HepG2 (cell line): ENCODE data around the gene HIVEP2. TPM values are rescaled to one million over a fixed set of nuclear protein-coding genes. Genes with fewer than 3 reads are reported as not detected.

Experiments
- DNMT3B ChIP-seq: conservative IDR thresholded peaks from 2 replicates; pipeline ENCODE4 v1.6.1; 2016; ENCODE audit warnings: missing biosample characterization, control low read depth
- RBAK ChIP-seq: sonication (generic); formaldehyde crosslinking; IDR thresholded peaks from 2 replicates; pipeline ENCODE4 v1.5.1; 2020; ENCODE audit warnings: mild to moderate bottlenecking, missing genetic modification reagents
- ZNF441 ChIP-seq: sonication (generic); formaldehyde crosslinking; IDR thresholded peaks from 2 replicates; pipeline ENCODE4 v1.7.0; 2021; ENCODE audit warnings: missing genetic modification reagents, borderline replicate concordance
- polyA plus RNA-seq, 8 experiments: library from polyadenylated mRNA; depleted of rRNA in 3 of 8; stranded (reverse) in 7 of 8; unstranded in 1 of 8; fragments of >200 nt; fragmentation: Illumina TruSeq in 4 of 8; extraction: Trizol in 4 of 8; gene quantifications; 2 replicates each; pipeline versions ENCODE4 v1.2.1 to v1.2.3, GENCODE V29; 2011 to 2016; ENCODE audit warnings: low read depth in 4 of 8, missing spikeins in 1 of 8, mixed read lengths in 1 of 8; ENCODE audit not compliant: insufficient read depth in 1 of 8
- total RNA-seq, 5 experiments: library from RNA; depleted of rRNA; stranded (reverse); fragments of >200 nt; fragmentation: Illumina TruSeq; extraction: Trizol; gene quantifications; 2 replicates each; pipeline ENCODE4 v1.2.3, GENCODE V29; 2016; ENCODE audit warnings: low read depth in 1 of 5
- TF ChIP-seq, protein P1 (sequence below): sonication (generic); formaldehyde crosslinking; IDR thresholded peaks from one replicate; pipeline ENCODE4 v1.5.1; 2020; ENCODE audit warnings: mild to moderate bottlenecking, missing genetic modification reagents; ENCODE audit errors: not compliant biosample characterization
- TF ChIP-seq, protein P2 (sequence below), 2 experiments: sonication (generic) in 1 of 2; formaldehyde crosslinking in 1 of 2; IDR thresholded peaks; 2 replicates each; pipeline versions ENCODE4 v1.6.1 to v1.9.0; 2014 to 2022; ENCODE audit warnings: antibody characterized with exemption in 1 of 2, borderline replicate concordance in 1 of 2, inconsistent platforms in 1 of 2, low read depth in 1 of 2, missing genetic modification reagents in 1 of 2
- TF ChIP-seq, protein P3 (sequence below): sonication (generic); formaldehyde crosslinking; IDR thresholded peaks from 2 replicates; pipeline ENCODE4 v1.8.1; 2022; ENCODE audit warnings: low read depth, mild to moderate bottlenecking, missing genetic modification reagents

HIVEP2 gene
- total and polyA plus RNA-seq, 2 of the 13 experiments (the other 11 are each of a cell fraction or from before 2014, with no cell fraction given): 3.4 to 12.9 TPM

DNA sequence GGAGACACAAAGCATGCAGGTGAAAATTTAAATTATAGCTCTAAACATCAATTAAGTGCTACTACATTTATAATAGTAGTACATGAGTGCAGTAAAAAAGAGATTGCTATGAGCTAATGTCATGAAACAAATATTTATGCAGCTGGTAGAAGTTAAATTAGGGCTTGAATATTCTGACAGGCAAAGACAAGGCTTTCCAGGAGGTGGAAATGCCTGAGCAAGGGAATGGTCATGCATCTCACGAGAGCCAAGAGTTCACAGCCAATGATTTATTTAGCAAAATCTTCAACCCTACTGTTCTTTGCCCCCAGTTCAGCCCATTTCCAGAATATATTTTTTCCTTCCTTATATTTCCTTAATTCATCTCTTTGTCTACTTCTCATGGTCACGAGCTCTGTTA lies 128.9 kb downstream of the HIVEP2 start (continued):
- no peak for TF ChIP-seq DNMT3B (CRISPR knock-in tag)
- TF ChIP-seq, protein P1, sequence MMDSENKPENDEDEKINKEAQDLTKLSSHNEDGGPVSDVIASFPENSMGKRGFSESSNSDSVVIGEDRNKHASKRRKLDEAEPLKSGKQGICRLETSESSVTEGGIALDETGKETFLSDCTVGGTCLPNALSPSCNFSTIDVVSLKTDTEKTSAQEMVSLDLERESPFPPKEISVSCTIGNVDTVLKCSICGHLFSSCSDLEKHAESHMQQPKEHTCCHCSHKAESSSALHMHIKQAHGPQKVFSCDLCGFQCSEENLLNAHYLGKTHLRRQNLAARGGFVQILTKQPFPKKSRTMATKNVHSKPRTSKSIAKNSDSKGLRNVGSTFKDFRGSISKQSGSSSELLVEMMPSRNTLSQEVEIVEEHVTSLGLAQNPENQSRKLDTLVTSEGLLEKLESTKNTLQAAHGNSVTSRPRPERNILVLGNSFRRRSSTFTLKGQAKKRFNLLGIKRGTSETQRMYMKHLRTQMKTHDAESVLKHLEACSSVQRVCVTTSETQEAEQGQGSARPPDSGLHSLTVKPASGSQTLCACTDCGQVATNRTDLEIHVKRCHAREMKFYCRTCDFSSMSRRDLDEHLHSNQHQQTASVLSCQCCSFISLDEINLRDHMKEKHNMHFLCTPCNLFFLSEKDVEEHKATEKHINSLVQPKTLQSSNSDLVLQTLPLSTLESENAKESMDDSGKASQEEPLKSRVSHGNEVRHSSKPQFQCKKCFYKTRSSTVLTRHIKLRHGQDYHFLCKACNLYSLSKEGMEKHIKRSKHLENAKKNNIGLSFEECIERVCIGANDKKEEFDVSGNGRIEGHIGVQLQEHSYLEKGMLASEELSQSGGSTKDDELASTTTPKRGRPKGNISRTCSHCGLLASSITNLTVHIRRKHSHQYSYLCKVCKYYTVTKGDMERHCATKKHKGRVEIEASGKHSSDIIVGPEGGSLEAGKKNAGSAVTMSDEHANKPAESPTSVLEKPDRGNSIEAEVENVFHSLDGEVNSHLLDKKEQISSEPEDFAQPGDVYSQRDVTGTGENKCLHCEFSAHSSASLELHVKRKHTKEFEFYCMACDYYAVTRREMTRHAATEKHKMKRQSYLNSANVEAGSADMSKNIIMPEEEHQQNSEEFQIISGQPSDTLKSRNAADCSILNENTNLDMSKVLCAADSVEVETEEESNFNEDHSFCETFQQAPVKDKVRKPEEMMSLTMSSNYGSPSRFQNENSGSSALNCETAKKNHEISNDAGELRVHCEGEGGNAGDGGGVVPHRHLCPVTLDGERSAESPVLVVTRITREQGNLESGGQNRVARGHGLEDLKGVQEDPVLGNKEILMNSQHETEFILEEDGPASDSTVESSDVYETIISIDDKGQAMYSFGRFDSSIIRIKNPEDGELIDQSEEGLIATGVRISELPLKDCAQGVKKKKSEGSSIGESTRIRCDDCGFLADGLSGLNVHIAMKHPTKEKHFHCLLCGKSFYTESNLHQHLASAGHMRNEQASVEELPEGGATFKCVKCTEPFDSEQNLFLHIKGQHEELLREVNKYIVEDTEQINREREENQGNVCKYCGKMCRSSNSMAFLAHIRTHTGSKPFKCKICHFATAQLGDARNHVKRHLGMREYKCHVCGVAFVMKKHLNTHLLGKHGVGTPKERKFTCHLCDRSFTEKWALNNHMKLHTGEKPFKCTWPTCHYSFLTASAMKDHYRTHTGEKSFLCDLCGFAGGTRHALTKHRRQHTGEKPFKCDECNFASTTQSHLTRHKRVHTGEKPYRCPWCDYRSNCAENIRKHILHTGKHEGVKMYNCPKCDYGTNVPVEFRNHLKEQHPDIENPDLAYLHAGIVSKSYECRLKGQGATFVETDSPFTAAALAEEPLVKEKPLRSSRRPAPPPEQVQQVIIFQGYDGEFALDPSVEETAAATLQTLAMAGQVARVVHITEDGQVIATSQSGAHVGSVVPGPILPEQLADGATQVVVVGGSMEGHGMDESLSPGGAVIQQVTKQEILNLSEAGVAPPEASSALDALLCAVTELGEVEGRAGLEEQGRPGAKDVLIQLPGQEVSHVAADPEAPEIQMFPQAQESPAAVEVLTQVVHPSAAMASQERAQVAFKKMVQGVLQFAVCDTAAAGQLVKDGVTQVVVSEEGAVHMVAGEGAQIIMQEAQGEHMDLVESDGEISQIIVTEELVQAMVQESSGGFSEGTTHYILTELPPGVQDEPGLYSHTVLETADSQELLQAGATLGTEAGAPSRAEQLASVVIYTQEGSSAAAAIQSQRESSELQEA (CRISPR knock-in tag): no peak
- TF ChIP-seq, protein P2, sequence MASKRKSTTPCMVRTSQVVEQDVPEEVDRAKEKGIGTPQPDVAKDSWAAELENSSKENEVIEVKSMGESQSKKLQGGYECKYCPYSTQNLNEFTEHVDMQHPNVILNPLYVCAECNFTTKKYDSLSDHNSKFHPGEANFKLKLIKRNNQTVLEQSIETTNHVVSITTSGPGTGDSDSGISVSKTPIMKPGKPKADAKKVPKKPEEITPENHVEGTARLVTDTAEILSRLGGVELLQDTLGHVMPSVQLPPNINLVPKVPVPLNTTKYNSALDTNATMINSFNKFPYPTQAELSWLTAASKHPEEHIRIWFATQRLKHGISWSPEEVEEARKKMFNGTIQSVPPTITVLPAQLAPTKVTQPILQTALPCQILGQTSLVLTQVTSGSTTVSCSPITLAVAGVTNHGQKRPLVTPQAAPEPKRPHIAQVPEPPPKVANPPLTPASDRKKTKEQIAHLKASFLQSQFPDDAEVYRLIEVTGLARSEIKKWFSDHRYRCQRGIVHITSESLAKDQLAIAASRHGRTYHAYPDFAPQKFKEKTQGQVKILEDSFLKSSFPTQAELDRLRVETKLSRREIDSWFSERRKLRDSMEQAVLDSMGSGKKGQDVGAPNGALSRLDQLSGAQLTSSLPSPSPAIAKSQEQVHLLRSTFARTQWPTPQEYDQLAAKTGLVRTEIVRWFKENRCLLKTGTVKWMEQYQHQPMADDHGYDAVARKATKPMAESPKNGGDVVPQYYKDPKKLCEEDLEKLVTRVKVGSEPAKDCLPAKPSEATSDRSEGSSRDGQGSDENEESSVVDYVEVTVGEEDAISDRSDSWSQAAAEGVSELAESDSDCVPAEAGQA (IDR thresholded peaks at IDR 0.05; ENCODE audit: low read depth): no peak
- TF ChIP-seq, protein P2 (CRISPR knock-in tag; IDR thresholded peaks at IDR 0.05; ENCODE audit: borderline replicate concordance): no peak
- no peak for TF ChIP-seq ZNF441 (CRISPR knock-in tag)
- no peak for TF ChIP-seq RBAK (CRISPR knock-in tag)
- TF ChIP-seq, protein P3, sequence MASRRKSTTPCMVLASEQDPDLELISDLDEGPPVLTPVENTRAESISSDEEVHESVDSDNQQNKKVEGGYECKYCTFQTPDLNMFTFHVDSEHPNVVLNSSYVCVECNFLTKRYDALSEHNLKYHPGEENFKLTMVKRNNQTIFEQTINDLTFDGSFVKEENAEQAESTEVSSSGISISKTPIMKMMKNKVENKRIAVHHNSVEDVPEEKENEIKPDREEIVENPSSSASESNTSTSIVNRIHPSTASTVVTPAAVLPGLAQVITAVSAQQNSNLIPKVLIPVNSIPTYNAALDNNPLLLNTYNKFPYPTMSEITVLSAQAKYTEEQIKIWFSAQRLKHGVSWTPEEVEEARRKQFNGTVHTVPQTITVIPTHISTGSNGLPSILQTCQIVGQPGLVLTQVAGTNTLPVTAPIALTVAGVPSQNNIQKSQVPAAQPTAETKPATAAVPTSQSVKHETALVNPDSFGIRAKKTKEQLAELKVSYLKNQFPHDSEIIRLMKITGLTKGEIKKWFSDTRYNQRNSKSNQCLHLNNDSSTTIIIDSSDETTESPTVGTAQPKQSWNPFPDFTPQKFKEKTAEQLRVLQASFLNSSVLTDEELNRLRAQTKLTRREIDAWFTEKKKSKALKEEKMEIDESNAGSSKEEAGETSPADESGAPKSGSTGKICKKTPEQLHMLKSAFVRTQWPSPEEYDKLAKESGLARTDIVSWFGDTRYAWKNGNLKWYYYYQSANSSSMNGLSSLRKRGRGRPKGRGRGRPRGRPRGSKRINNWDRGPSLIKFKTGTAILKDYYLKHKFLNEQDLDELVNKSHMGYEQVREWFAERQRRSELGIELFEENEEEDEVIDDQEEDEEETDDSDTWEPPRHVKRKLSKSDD (CRISPR knock-in tag): no peak
